HUES64 (cell line): Measurements from ENCODE around the gene LY6G6F.

Experiments
- H3K27ac ChIP-seq: 2 replicates; pipeline ENCODE4 v1.7.0; 2013; ENCODE audit warnings: low read depth, low read length, inconsistent platforms
- H3K27me3 ChIP-seq: 2 replicates; pipeline ENCODE4 v1.6.1; 2013; ENCODE audit warnings: mild to moderate bottlenecking, low read length; ENCODE audit not compliant: insufficient read depth
- H3K36me3 ChIP-seq: 2 replicates; pipeline ENCODE4 v1.6.1; 2013; ENCODE audit warnings: mild to moderate bottlenecking, low read length; ENCODE audit not compliant: insufficient read depth
- H3K4me1 ChIP-seq: 2 replicates; pipeline ENCODE4 v1.6.1; 2013; ENCODE audit warnings: mild to moderate bottlenecking, low read length, moderate library complexity; ENCODE audit not compliant: insufficient read depth
- H3K4me3 ChIP-seq: 2 replicates; pipeline ENCODE4 v1.5.1; 2013; ENCODE audit warnings: mild to moderate bottlenecking, low read length, moderate library complexity
- H3K9ac ChIP-seq: 2 replicates; pipeline ENCODE4 v1.6.1; 2013; ENCODE audit warnings: mild to moderate bottlenecking, low read depth, low read length
- H3K9me3 ChIP-seq: 2 replicates; pipeline ENCODE4 v1.6.1; 2013; ENCODE audit warnings: low read depth, low read length; ENCODE audit not compliant: insufficient read depth
- WGBS: fragments of 150-250, 120-280 bp; methylation state at CpG from one replicate; pipeline ENCODE4 v1.1.7; 2013; ENCODE audit warnings: missing lambda C conversion rate; 5-methylcytosine and 5-hydroxymethylcytosine counted together

LY6G6F gene

GRCh38 chr6:31729515-31729978, 22.9 kb downstream of the LY6G6F start:
- Histone ChIP-seq H3K4me1 (peaks cover 14% of the 10 kb centered on the region), H3K9ac (peak overlapping the region; percentile 80), H3K4me3 (peak overlapping the region; percentile 94), H3K36me3 (peaks cover 66% of the 10 kb centered on the region), H3K9me3 (no peaks in the 10 kb centered on the region), H3K27ac (peak overlapping the region; percentile 84; the same call in 1 of the 2 replicates), H3K27me3 (no peaks in the 10 kb centered on the region)
- WGBS, result under 1% methylated on average over 29 of the region's 29 CpGs

- WGBS, result under 1% methylated on average over 45 of the region's 46 CpGs
- H3K4me3 ChIP-seq, result peak overlapping the region; percentile 94
- no peaks in the 10 kb centered on the region for H3K27me3 ChIP-seq
- peak overlapping the region; percentile 84; the same call in 1 of the 2 replicates for H3K27ac ChIP-seq
- peaks cover 66% of the 10 kb centered on the region for H3K36me3 ChIP-seq
- no peaks in the 10 kb centered on the region for H3K9me3 ChIP-seq
- peak overlapping the region; percentile 80 for H3K9ac ChIP-seq
- peaks cover 14% of the 10 kb centered on the region for H3K4me1 ChIP-seq
Observed at GRCh38 chr6:31729979-31730630, 23.4 kb downstream of the LY6G6F start.

- H3K27me3 ChIP-seq, result no peaks in the 10 kb centered on the region
- no peaks in the 10 kb centered on the region for H3K9me3 ChIP-seq
- peaks cover 65% of the 10 kb centered on the region for H3K36me3 ChIP-seq
- 82% methylated on average over 11 of the region's 11 CpGs for WGBS
- peak overlapping the region; percentile 94 for H3K4me3 ChIP-seq
- H3K9ac ChIP-seq, result no peak overlapping the region
- peak overlapping the region; percentile 32; the same call in 1 of the 2 replicates for H3K27ac ChIP-seq
- peaks cover 14% of the 10 kb centered on the region for H3K4me1 ChIP-seq
Observed at GRCh38 chr6:31730631-31731086, 24.0 kb downstream of the LY6G6F start.

- Histone ChIP-seq H3K27ac (no peak overlapping the region), H3K9me3 (no peaks in the 10 kb centered on the region), H3K36me3 (peaks cover 52% of the 10 kb centered on the region), H3K4me3 (no peak overlapping the region), H3K9ac (no peak overlapping the region), H3K27me3 (no peaks in the 10 kb centered on the region), H3K4me1 (peaks cover 19% of the 10 kb centered on the region)
- WGBS, result 85% methylated on average over 3 of the region's 3 CpGs
Observed at GRCh38 chr6:31732029-31732428, 25.4 kb downstream of the LY6G6F start.

DNA sequence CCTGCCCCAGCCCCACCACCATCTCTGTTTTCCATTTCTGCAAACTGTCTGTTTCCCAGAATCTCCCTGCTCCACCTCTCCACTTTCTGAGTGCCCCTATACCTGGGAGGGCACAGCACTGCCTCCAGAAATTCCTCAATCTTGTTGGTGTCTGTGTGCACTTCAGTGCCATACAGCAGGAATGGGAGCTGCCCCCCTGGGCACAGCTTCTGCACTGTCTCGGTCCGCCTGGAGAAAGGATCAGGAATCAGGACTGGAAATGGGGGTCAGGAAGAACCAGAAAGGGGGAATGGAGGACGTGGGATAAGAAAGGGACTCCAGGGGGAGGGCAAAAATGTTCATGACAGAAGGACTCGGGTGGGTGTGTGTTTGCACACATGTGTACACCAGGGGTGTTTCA, 27.1 kb downstream of the LY6G6F start:
- peaks cover 38% of the 10 kb centered on the region for H3K36me3 ChIP-seq
- H3K4me3 ChIP-seq, result peak overlapping the region; percentile 90; the same call in 1 of the 2 replicates
- no peaks in the 10 kb centered on the region for H3K9me3 ChIP-seq
- H3K9ac ChIP-seq, result no peak overlapping the region
- peaks cover 34% of the 10 kb centered on the region for H3K4me1 ChIP-seq
- no peak overlapping the region for H3K27ac ChIP-seq
- H3K27me3 ChIP-seq, result no peaks in the 10 kb centered on the region
- WGBS, result 95% methylated on average over 4 of the region's 4 CpGs

DNA sequence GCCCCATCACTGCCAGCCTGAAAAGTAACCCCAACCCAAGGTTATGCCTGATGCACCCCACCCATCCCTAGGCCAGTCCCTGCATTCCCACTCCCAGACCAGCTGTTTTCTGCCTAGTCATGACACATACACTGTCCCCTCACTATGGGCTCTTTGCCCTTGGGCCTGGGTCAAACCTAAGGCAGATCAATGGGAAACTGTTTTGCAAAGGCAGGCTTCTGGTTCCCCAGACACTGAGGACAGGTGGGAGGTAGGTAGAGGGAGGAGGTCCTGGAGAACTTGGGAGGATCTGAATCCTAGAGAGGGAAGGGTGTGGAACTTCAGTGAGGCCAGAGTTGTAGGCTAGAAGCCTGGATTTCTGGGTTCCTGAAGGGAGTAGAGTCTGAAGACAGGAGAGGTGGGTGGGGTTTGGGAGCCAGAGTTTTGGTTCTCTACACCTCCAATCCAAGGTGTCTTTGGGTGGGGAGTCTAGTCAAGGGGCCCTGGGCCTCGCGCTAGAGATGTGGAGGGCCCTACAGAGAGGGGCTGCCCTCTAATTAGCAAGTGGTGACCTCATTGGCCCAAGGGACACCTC, 27.7 kb downstream of the LY6G6F start:
- peaks cover 36% of the 10 kb centered on the region for H3K4me1 ChIP-seq
- H3K27me3 ChIP-seq, result no peaks in the 10 kb centered on the region
- H3K4me3 ChIP-seq, result peak overlapping the region; percentile 90
- peak overlapping the region; percentile 63; the same call in 1 of the 2 replicates for H3K9ac ChIP-seq
- WGBS, result 0% methylated on average over 2 of the region's 2 CpGs
- no peaks in the 10 kb centered on the region for H3K9me3 ChIP-seq
- H3K27ac ChIP-seq, result peak overlapping the region; percentile 46
- H3K36me3 ChIP-seq, result peaks cover 38% of the 10 kb centered on the region

DNA sequence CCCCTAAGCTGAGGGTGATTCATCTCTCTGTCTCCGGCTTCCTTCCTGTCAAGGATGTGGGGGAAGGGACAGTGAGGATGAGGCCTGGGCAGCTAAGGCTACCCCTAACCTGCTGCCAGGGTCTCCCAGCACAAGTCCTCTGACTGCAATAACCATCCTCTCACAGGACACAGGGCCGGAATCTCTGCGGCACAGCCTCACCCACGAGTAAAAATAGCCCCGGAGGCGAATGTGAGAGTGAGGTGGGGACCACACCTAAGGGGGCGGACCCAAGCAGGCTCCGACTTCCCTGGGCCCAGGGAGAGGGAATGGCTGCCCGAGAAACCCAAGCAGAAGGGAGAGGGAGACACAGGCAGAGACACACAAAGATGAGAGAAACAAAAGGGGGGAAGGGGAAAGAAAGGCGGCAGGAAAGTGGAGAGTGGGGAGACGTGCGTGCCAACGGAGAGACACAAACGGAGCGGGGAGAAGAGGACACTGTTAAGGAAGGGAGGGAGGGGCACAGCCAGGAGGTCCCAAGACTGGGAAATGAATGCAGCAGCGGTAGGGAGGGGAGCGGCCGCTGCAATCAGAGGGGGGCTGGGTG, 28.2 kb downstream of the LY6G6F start:
- WGBS, result 2% methylated on average over 18 of the region's 18 CpGs
- Histone ChIP-seq H3K27ac (peak overlapping the region; percentile 80), H3K27me3 (no peaks in the 10 kb centered on the region), H3K4me1 (peaks cover 37% of the 10 kb centered on the region), H3K36me3 (peaks cover 38% of the 10 kb centered on the region), H3K9me3 (no peaks in the 10 kb centered on the region), H3K4me3 (peak overlapping the region; percentile 90), H3K9ac (peak overlapping the region; percentile 76)

GRCh38 chr6:31736021-31736767, 29.5 kb downstream of the LY6G6F start, which contains the start of gene CLIC1:
Gene CLIC1, minus strand, starts transcription at chr6:31736530. Its CDS starts 230 bp downstream, at chr6:31736300.
- Histone ChIP-seq H3K9ac (peak within 1 kb of the TSS; percentile 76), H3K4me3 (peak within 1 kb of the TSS; percentile 90), H3K9me3 (no peaks in the 10 kb centered on the region), H3K27ac (peak within 1 kb of the TSS; percentile 83), H3K4me1 (peaks cover 38% of the 10 kb centered on the region), H3K36me3 (peaks cover 30% of the 10 kb centered on the region), H3K27me3 (no peaks in the 10 kb centered on the region)
- under 1% methylated on average over 23 of the region's 24 CpGs for WGBS

GRCh38 chr6:31736768-31737314, 30.2 kb downstream of the LY6G6F start:
- WGBS, result 33% methylated on average over 10 of the region's 10 CpGs
- Histone ChIP-seq H3K27me3 (no peaks in the 10 kb centered on the region), H3K36me3 (peaks cover 30% of the 10 kb centered on the region), H3K27ac (peak overlapping the region; percentile 83; the same call in 1 of the 2 replicates), H3K4me1 (peaks cover 38% of the 10 kb centered on the region), H3K9me3 (no peaks in the 10 kb centered on the region), H3K4me3 (peak overlapping the region; percentile 90), H3K9ac (peak overlapping the region; percentile 76; the same call in 1 of the 2 replicates)

DNA sequence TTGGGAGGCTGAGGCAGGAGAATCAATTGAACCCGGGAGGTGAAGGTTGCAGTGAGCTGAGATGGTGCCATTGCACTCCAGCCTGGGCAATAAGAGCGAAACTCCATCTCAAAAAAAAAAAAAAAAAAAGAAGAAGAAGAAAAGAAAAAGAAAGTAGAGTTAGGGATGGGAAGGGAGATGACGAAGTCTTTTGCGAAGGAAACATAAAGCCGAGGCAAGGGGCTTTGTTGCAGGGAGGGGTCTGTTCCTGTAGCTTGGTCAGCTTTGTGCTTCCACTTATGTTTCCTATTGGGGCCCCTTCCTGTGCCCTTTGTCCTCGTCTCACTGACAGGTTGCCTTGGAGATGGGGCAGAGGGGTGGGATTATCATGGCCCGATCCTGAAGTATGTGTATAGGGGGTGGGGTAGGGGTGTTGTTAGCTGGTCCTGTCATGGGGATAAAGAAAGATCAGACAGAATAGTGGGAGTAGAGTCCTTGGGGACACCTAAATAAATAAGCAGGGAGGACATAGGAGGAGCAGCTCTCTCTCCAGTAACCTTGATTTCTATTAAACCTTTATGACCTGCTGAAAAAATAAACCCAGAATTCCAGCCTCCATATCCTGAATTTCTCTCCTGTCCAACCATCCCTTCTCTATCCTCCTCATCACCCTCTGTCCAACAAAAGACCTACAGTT, 30.8 kb downstream of the LY6G6F start:
- Histone ChIP-seq H3K4me1 (peaks cover 38% of the 10 kb centered on the region), H3K36me3 (peaks cover 30% of the 10 kb centered on the region), H3K4me3 (peak overlapping the region; percentile 11; the same call in 1 of the 2 replicates), H3K9ac (peak overlapping the region; percentile 3; the same call in 1 of the 2 replicates), H3K27ac (peak overlapping the region; percentile 70), H3K27me3 (no peaks in the 10 kb centered on the region), H3K9me3 (no peaks in the 10 kb centered on the region)
- 38% methylated on average over 6 of the region's 7 CpGs for WGBS
